Lung (tissue), 12 donors: ENCODE measurements around the gene RNF220. TPM values are rescaled to one million over a fixed set of nuclear protein-coding genes. Genes with fewer than 3 reads are reported as not detected.
A peak's percentile ranks its signal among the peaks of the same experiment; 100 is the strongest.

Experiments used
- ATAC-seq: fragments of 200-7000 bp; cut with Tn5 transposase; one replicate; pipeline ENCODE4 v1.9.1; 2020; ENCODE audit warnings: moderate number of reproducible peaks; ENCODE audit not compliant: insufficient read depth, low FRiP score
- DNase-seq, 3 donors: peaks; one replicate each; pipeline ENCODE4 v3.0.0-alpha.2; 2013 to 2017
- H3K27ac ChIP-seq, 2 donors: one replicate each; pipeline ENCODE4 v1.5.1; 2013; ENCODE audit warnings: mild to moderate bottlenecking in 2 of 2, moderate library complexity in 2 of 2, control low read depth in 1 of 2, inconsistent platforms in 1 of 2, low read depth in 1 of 2, low read length in 1 of 2
- H3K27me3 ChIP-seq, 3 donors: one replicate each; pipeline ENCODE4 v1.5.1; 2013; ENCODE audit warnings: low read length in 2 of 3; ENCODE audit not compliant: control insufficient read depth in 3 of 3, insufficient read depth in 3 of 3
- H3K36me3 ChIP-seq, 4 donors: one replicate each; pipeline ENCODE4 v1.5.1; 2013; ENCODE audit warnings: low read length in 4 of 4, mild to moderate bottlenecking in 1 of 4, moderate library complexity in 1 of 4; ENCODE audit not compliant: control insufficient read depth in 4 of 4, insufficient read depth in 4 of 4
- H3K4me1 ChIP-seq, 5 donors: one replicate each; pipeline ENCODE4 v1.5.1; 2013; ENCODE audit warnings: low read length in 5 of 5, mild to moderate bottlenecking in 2 of 5, moderate library complexity in 1 of 5; ENCODE audit not compliant: control insufficient read depth in 5 of 5, insufficient read depth in 5 of 5
- H3K4me3 ChIP-seq: one replicate; pipeline ENCODE4 v1.5.1; 2013; ENCODE audit warnings: mild to moderate bottlenecking, control low read depth, moderate library complexity
- H3K9ac ChIP-seq, 2 donors: one replicate each; pipeline ENCODE4 v1.5.1; 2013; ENCODE audit warnings: low read length in 2 of 2, control low read depth in 1 of 2; ENCODE audit not compliant: insufficient read depth in 1 of 2
- H3K9me3 ChIP-seq, 4 donors: one replicate each; pipeline ENCODE4 v1.5.1; 2013; ENCODE audit warnings: low read length in 3 of 4, mild to moderate bottlenecking in 1 of 4, moderate library complexity in 1 of 4; ENCODE audit not compliant: control insufficient read depth in 4 of 4, insufficient read depth in 3 of 4
- CTCF ChIP-seq: IDR thresholded peaks from 2 replicates; pipeline ENCODE4 v1.5.1; 2012; ENCODE audit warnings: mild to moderate bottlenecking; ENCODE audit errors: control extremely low read depth, extremely low read depth
- WGBS, 2 donors: extraction: QIAGEN DNeasy Blood & Tissue Kit; methylation state at CpG; one replicate each; pipeline ENCODE4 v1.1.7; 2013; 5-methylcytosine and 5-hydroxymethylcytosine counted together
- polyA plus RNA-seq, 2 donors: library from polyadenylated mRNA; stranded (reverse); fragments of 200-250 nt; gene quantifications; one replicate each; pipeline ENCODE4 v1.2.1, GENCODE V29; 2013
- total RNA-seq, 2 donors: library from RNA; depleted of rRNA in 1 of 2; stranded (reverse); fragments of >200 nt in 1 of 2; gene quantifications; one replicate each; pipeline ENCODE4 v1.2.1, GENCODE V29; 2014 to 2021
- donor health status: control.
- donor health status: control.
- donor health status: Bipolar disorder and iron deficiency.
- donor health status: healthy.
- donor health status: DM: yes; HTN: yes; CAD: no.

The RNF220 gene
- total and polyA plus RNA-seq, 4 donors = 44.9 to 75.8 (median 69.5) TPM

GRCh38 chr1:44416408-44416807 lies 11.4 kb downstream of the RNF220 start:
- ATAC-seq (no peak), DNase-seq (no peak)
- no peaks in the 10 kb centered on the region for H3K36me3 ChIP-seq
- no peak overlapping the region for H3K27ac ChIP-seq
- TF ChIP-seq CTCF = no peak
- peaks cover 8 to 90% (median 86%) of the 10 kb centered on the region in 3 donors for H3K27me3 ChIP-seq
- H3K4me3 ChIP-seq = no peak overlapping the region
- no peak overlapping the region for H3K9ac ChIP-seq
- no peaks in the 10 kb centered on the region for H3K9me3 ChIP-seq
- WGBS, 2 donors = 86 to 90% methylated on average over 7 of the region's 7 CpGs
- peaks cover 0 to 8% (median 0%) of the 10 kb centered on the region in 5 donors for H3K4me1 ChIP-seq

- no peak for TF ChIP-seq CTCF
- H3K9ac ChIP-seq = no peak overlapping the region
- ATAC-seq (peak; percentile 66), DNase-seq (peak; percentile 50 to 63 (median 60))
- 2 to 6% methylated on average over 40 to 65 of the region's 65 CpGs for WGBS, 2 donors
- no peaks in the 10 kb centered on the region for H3K9me3 ChIP-seq
- peaks cover 9 to 88% (median 83%) of the 10 kb centered on the region in 3 donors for H3K27me3 ChIP-seq
- peaks cover 0 to 8% (median under 1%) of the 10 kb centered on the region in 5 donors for H3K4me1 ChIP-seq
- no peaks in the 10 kb centered on the region for H3K36me3 ChIP-seq
- H3K4me3 ChIP-seq = no peak overlapping the region
- H3K27ac ChIP-seq = no peak overlapping the region
Observed at GRCh38 chr1:44417351-44418021, 12.4 kb downstream of the RNF220 start.

GRCh38 chr1:44418022-44418673 lies 13.1 kb downstream of the RNF220 start:
- DNase-seq = peak in 2 of 3 donors; percentile 30 to 45
- WGBS, 2 donors = 3 to 7% methylated on average over 42 to 46 of the region's 46 CpGs

More at GRCh38 chr1:44418022-44418673, 13.1 kb downstream of the RNF220 start:
- H3K36me3 ChIP-seq = no peaks in the 10 kb centered on the region
- no peak overlapping the region for H3K9ac ChIP-seq
- H3K9me3 ChIP-seq = no peaks in the 10 kb centered on the region
- H3K4me1 ChIP-seq = peaks cover 0 to 10% (median 7%) of the 10 kb centered on the region in 5 donors
- no peak overlapping the region for H3K27ac ChIP-seq
- H3K27me3 ChIP-seq = peaks cover 9 to 82% (median 76%) of the 10 kb centered on the region in 3 donors
- H3K4me3 ChIP-seq = peak overlapping the region; percentile 20
- no peak for ATAC-seq
- no peak for TF ChIP-seq CTCF
